SK-N-SH treated with all-trans-retinoic acid at 6 μM for 48 hours (cell line): ENCODE measurements around the gene HS3ST5.

Experiments
- CSRNP3 ChIP-seq: fragments of 250-450 bp; sonication (Bioruptor Pico); IDR thresholded peaks from 2 replicates; pipeline ENCODE4 v1.5.1; 2021; ENCODE audit warnings: mild to moderate bottlenecking, moderate library complexity
- ISL1 ChIP-seq: fragments of 250-450 bp; sonication (Bioruptor Pico); IDR thresholded peaks from 2 replicates; pipeline ENCODE4 v2.1.2; 2022; ENCODE audit warnings: mild to moderate bottlenecking, moderate library complexity

- TF ChIP-seq CSRNP3 (CRISPR knock-in tag) (no peak), ISL1 (no peak)
Observed at GRCh38 chr6:114053791-114054190, 289.0 kb downstream of the HS3ST5 start.
